Mesenchymal stem cell (in vitro differentiated cells and primary cell): ENCODE results near the gene DGKG.

Experiments used
- DNase-seq: peaks from one replicate; pipeline ENCODE4 v3.0.0-alpha.2; 2013
- H2AFZ ChIP-seq: one replicate; pipeline ENCODE4 v1.6.1; 2013; ENCODE audit warnings: low read depth, mild to moderate bottlenecking, control low read depth, inconsistent platforms, low read length, moderate library complexity
- H2AK5ac ChIP-seq: 2 replicates; pipeline ENCODE4 v1.6.1; 2013; ENCODE audit warnings: low read length, moderate library complexity, mild to moderate bottlenecking, inconsistent platforms; ENCODE audit not compliant: severe bottlenecking
- H2BK120ac ChIP-seq: one replicate; pipeline ENCODE4 v1.6.1; 2013; ENCODE audit warnings: low read depth, mild to moderate bottlenecking, inconsistent platforms, low read length, moderate library complexity
- H2BK12ac ChIP-seq, 2 experiments: one replicate each; pipeline ENCODE4 v1.6.1; 2013; ENCODE audit warnings: inconsistent platforms in 2 of 2, low read length in 2 of 2, mild to moderate bottlenecking in 2 of 2, moderate library complexity in 2 of 2, control low read depth in 1 of 2
- H2BK15ac ChIP-seq: one replicate; pipeline ENCODE4 v1.6.1; 2013; ENCODE audit warnings: mild to moderate bottlenecking, low read depth, inconsistent platforms; ENCODE audit not compliant: poor library complexity, severe bottlenecking
- H2BK5ac ChIP-seq: 2 replicates; pipeline ENCODE4 v1.6.1; 2013; ENCODE audit warnings: low read depth, mild to moderate bottlenecking, low read length, control low read depth, inconsistent platforms; ENCODE audit not compliant: poor library complexity, severe bottlenecking
- H3K14ac ChIP-seq, 2 experiments: one replicate each; pipeline ENCODE4 v1.6.1; 2013; ENCODE audit warnings: inconsistent platforms in 2 of 2, low read length in 2 of 2, control low read depth in 1 of 2, mild to moderate bottlenecking in 1 of 2, moderate library complexity in 1 of 2
- H3K18ac ChIP-seq, 2 experiments: one replicate each; pipeline ENCODE4 v1.6.1; 2013; ENCODE audit warnings: inconsistent platforms in 2 of 2, low read length in 2 of 2, control low read depth in 1 of 2, low read depth in 1 of 2, mild to moderate bottlenecking in 1 of 2
- H3K23ac ChIP-seq, 2 experiments: one replicate each; pipeline ENCODE4 v1.6.1; 2013; ENCODE audit warnings: inconsistent platforms in 2 of 2, low read length in 2 of 2, mild to moderate bottlenecking in 2 of 2, moderate library complexity in 2 of 2, control low read depth in 1 of 2
- H3K27ac ChIP-seq: 2 replicates; pipeline ENCODE4 v1.5.1; 2013; ENCODE audit warnings: mild to moderate bottlenecking, moderate library complexity, low read length, control low read depth, inconsistent platforms; ENCODE audit not compliant: poor library complexity, severe bottlenecking
- H3K27me3 ChIP-seq, 2 experiments: 2 replicates each; pipeline versions ENCODE4 v1.6.1 to v1.7.0; 2013; ENCODE audit warnings: low read length in 2 of 2, mild to moderate bottlenecking in 2 of 2, moderate library complexity in 2 of 2, control low read depth in 1 of 2, inconsistent platforms in 1 of 2; ENCODE audit not compliant: control insufficient read depth in 1 of 2, insufficient read depth in 1 of 2
- H3K36me3 ChIP-seq, 2 experiments: 2 replicates each; pipeline versions ENCODE4 v1.6.1 to v1.7.0; 2013; ENCODE audit warnings: low read length in 2 of 2, control low read depth in 1 of 2, inconsistent platforms in 1 of 2, low read depth in 1 of 2, mild to moderate bottlenecking in 1 of 2; ENCODE audit not compliant: insufficient read depth in 2 of 2, control insufficient read depth in 1 of 2
- H3K4ac ChIP-seq, 2 experiments: one replicate each; pipeline ENCODE4 v1.6.1; 2013; ENCODE audit warnings: inconsistent platforms in 2 of 2, low read length in 2 of 2, mild to moderate bottlenecking in 2 of 2, moderate library complexity in 2 of 2, control low read depth in 1 of 2, low read depth in 1 of 2
- H3K4me1 ChIP-seq: 2 replicates; pipeline ENCODE4 v1.6.1; 2013; ENCODE audit warnings: low read depth, low read length, control low read depth; ENCODE audit not compliant: control insufficient read depth, insufficient read depth
- H3K4me2 ChIP-seq: 2 replicates; pipeline ENCODE4 v1.6.1; 2013; ENCODE audit warnings: low read length, mild to moderate bottlenecking, inconsistent platforms; ENCODE audit not compliant: poor library complexity, severe bottlenecking
- H3K4me3 ChIP-seq, 2 experiments: 2 replicates each; pipeline versions ENCODE4 v1.5.1 to v1.7.0; 2013; ENCODE audit warnings: low read length in 2 of 2, mild to moderate bottlenecking in 2 of 2, control low read depth in 1 of 2, low read depth in 1 of 2; ENCODE audit not compliant: insufficient read depth in 1 of 2
- H3K79me1 ChIP-seq: replicated peaks from 2 replicates; pipeline ENCODE4 v1.6.1; 2013; ENCODE audit warnings: mild to moderate bottlenecking, control low read depth, low read length, inconsistent platforms; ENCODE audit not compliant: poor library complexity, severe bottlenecking
- H3K9ac ChIP-seq: 2 replicates; pipeline ENCODE4 v1.7.0; 2013; ENCODE audit warnings: mild to moderate bottlenecking, low read length, moderate library complexity
- H3K9me3 ChIP-seq: 2 replicates; pipeline ENCODE4 v1.7.0; 2013; ENCODE audit warnings: mild to moderate bottlenecking, low read length; ENCODE audit not compliant: control insufficient read depth
- H4K8ac ChIP-seq: one replicate; pipeline ENCODE4 v1.6.1; 2013; ENCODE audit warnings: inconsistent platforms, mild to moderate bottlenecking, low read length, moderate library complexity
- H4K91ac ChIP-seq: one replicate; pipeline ENCODE4 v1.6.1; 2013; ENCODE audit warnings: mild to moderate bottlenecking, low read length, inconsistent platforms
- WGBS: methylation state at CpG from one replicate; pipeline ENCODE4 v1.1.7; 2013; ENCODE audit warnings: mixed read lengths; 5-methylcytosine and 5-hydroxymethylcytosine counted together

The DGKG gene

GRCh38 chr3:186187401-186188275 is 174.4 kb downstream of the DGKG start:
- no peak overlapping the region for H3K4ac ChIP-seq
- H3K27me3 ChIP-seq = peaks cover 15 to 65% of the 10 kb centered on the region in 2 experiments
- H2AK5ac ChIP-seq = no peak overlapping the region
- H3K9ac ChIP-seq = no peak overlapping the region
- H2BK15ac ChIP-seq = no peak overlapping the region
- H2BK5ac ChIP-seq = no peak overlapping the region
- H3K4me3 ChIP-seq = no peak overlapping the region
- H3K79me1 ChIP-seq = no peaks in the 10 kb centered on the region
- H3K18ac ChIP-seq = no peak overlapping the region
- no peak overlapping the region for H3K4me2 ChIP-seq
- H4K91ac ChIP-seq = no peak overlapping the region
- H3K14ac ChIP-seq = no peak overlapping the region
- no peaks in the 10 kb centered on the region for H3K9me3 ChIP-seq
- no peaks in the 10 kb centered on the region for H3K36me3 ChIP-seq
- H2BK12ac ChIP-seq = no peak overlapping the region
- H4K8ac ChIP-seq = no peak overlapping the region
- H2BK120ac ChIP-seq = no peak overlapping the region
- H3K23ac ChIP-seq = no peak overlapping the region
- no peaks in the 10 kb centered on the region for H3K4me1 ChIP-seq
- no peak overlapping the region for H2AFZ ChIP-seq
- H3K27ac ChIP-seq = no peak overlapping the region
- whole genome bisulfite sequencing = 83% methylated on average over 11 of the region's 11 CpGs
- DNase-seq = peak; percentile 24

GRCh38 chr3:186185194-186185787 is 176.7 kb downstream of the DGKG start:
- Histone ChIP-seq H3K4me3 (no peak overlapping the region), H3K79me1 (no peaks in the 10 kb centered on the region), H3K27ac (no peak overlapping the region), H3K36me3 (no peaks in the 10 kb centered on the region), H3K4me1 (peaks cover 1% of the 10 kb centered on the region), H4K91ac (no peak overlapping the region), H3K4me2 (no peak overlapping the region), H3K4ac (no peak overlapping the region), H3K9ac (no peak overlapping the region), H3K18ac (no peak overlapping the region), H3K23ac (no peak overlapping the region), H3K27me3 (peaks cover 0 to 48% of the 10 kb centered on the region in 2 experiments), H3K9me3 (no peaks in the 10 kb centered on the region), H2BK120ac (no peak overlapping the region), H4K8ac (no peak overlapping the region), H3K14ac (no peak overlapping the region), H2AFZ (no peak overlapping the region), H2AK5ac (no peak overlapping the region), H2BK5ac (no peak overlapping the region), H2BK15ac (no peak overlapping the region), H2BK12ac (no peak overlapping the region)
- no peak for DNase-seq
- WGBS = no CpG with 5 or more reads among the region's 2 CpGs

DNA sequence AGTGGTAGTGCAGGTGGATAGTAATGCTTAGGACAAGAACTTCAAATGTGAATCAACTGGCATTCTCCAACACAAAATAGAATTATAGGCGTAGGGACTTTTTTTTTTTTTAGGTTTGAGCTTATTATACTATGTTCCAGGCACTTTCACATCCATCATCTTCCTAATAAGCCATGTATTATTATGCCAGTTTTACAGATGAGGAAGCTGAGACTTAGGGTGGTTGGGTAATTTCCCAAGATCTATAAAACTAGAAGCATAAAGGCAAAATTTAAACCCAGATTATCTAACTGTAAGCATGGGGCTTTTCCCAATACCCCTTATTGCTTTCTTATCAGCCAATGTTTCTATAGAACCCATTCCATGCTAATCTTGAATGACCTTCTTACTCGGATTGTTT is 178.0 kb downstream of the DGKG start:
- Histone ChIP-seq H4K8ac (no peak overlapping the region), H2AFZ (no peak overlapping the region), H2AK5ac (no peak overlapping the region), H3K23ac (no peak overlapping the region), H3K4me2 (no peak overlapping the region), H3K9me3 (no peaks in the 10 kb centered on the region), H3K18ac (no peak overlapping the region), H3K27me3 (peaks cover 0 to 37% of the 10 kb centered on the region in 2 experiments), H3K79me1 (no peaks in the 10 kb centered on the region), H2BK15ac (no peak overlapping the region), H3K27ac (no peak overlapping the region), H3K4me3 (no peak overlapping the region), H2BK12ac (no peak overlapping the region), H3K14ac (no peak overlapping the region), H3K4me1 (peaks cover 1% of the 10 kb centered on the region), H2BK120ac (no peak overlapping the region), H3K9ac (no peak overlapping the region), H2BK5ac (no peak overlapping the region), H4K91ac (no peak overlapping the region), H3K36me3 (no peaks in the 10 kb centered on the region), H3K4ac (no peak overlapping the region)
- 87% methylated on average over 1 of the region's 2 CpGs for WGBS
- DNase-seq = no peak

DNA sequence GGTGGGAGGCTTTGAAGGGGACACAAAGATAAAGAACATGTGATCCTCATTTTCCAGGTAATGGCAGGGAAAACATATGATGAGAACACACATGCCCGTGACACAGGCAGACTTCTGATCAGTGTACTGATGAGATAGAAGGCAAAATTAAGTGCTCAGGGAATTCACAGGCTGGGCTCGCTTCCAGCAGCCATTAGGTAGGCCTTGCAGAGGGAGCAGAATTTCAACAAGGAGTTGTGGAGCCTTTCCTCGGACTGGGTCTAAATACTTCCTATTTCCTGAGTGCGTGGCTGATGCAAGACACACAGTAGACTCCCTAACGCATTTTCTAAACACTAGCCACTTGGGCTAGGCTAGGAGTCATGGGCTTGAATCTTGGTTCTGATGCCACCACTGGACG is 179.2 kb downstream of the DGKG start:
- Histone ChIP-seq H2AFZ (no peak overlapping the region), H3K36me3 (no peaks in the 10 kb centered on the region), H3K14ac (no peak overlapping the region), H2BK120ac (no peak overlapping the region), H2BK15ac (peak overlapping the region; percentile 4), H3K27ac (no peak overlapping the region), H3K23ac (no peak overlapping the region), H2BK12ac (no peak overlapping the region), H3K4ac (no peak overlapping the region), H3K9me3 (no peaks in the 10 kb centered on the region), H3K4me1 (peaks cover 1% of the 10 kb centered on the region), H3K4me2 (no peak overlapping the region), H3K79me1 (no peaks in the 10 kb centered on the region), H3K27me3 (peaks cover 0 to 29% of the 10 kb centered on the region in 2 experiments), H3K4me3 (no peak overlapping the region), H2AK5ac (no peak overlapping the region), H3K9ac (no peak overlapping the region), H4K8ac (no peak overlapping the region), H3K18ac (no peak overlapping the region), H2BK5ac (no peak overlapping the region), H4K91ac (no peak overlapping the region)
- WGBS = 91% methylated on average over 5 of the region's 6 CpGs
- DNase-seq = no peak
